ENCODE measurements around the gene PDE9A. TPM values are rescaled to one million over a fixed set of nuclear protein-coding genes. Genes with fewer than 3 reads are reported as not detected.

The PDE9A gene
- total RNA-seq, 1 donor from 2014 or later: 22.8 TPM

DNA sequence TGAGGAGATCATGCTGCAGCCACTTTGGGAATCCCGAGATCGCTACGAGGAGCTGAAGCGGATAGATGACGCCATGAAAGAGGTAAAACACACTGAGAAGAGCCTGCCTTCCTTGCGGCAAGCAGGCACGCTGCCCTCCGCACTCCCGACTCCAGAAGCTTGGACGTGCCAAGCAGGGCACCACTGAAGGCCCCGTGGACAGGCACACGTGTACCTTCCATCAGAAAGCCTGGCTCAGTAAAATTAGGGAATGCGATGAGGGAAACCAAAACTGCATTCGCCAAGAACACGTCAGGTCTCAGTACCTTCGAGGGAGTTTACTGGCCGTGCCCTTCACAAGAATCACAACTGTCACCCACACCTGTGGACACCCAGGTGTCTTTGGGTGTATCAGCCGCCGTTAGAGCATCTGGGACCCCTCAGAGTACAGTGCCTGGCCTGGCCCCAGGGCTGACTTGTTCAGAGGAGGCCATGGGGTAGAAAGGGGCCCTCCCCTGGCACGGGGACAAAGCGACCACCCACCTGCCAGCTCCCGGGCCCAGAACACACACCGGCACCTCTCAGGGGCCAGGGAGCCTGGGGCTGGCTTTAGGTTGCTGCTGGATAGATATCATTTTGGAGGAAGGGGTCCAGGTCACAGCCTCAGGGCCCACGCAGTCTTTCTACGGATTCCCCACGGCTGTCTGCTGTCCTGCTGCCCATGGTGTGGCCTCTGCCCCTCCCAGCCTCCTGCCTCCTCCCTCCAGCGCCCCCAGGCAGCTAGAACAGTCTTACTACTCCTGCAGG, 117.5 kb downstream of the PDE9A start:
- DNase-seq (ENCODE audit: low spot score): no peak

DNA sequence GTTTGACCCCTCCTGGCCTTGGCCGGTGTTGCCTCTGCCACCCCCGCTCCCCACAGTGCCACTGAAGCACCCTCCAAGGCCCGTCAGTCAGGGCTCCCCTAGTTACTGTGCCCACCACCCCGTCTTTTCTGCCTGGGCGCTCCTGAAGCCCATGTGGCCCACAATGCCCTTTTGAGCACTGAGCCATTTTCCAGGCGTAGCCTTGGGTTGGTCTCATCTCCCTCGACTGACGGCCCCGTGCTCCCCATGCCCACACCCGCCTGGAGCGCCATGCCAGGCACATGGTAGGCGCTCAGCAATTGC, 118.0 kb downstream of the PDE9A start:
- DNase-seq (ENCODE audit: low spot score): no peak

DNA sequence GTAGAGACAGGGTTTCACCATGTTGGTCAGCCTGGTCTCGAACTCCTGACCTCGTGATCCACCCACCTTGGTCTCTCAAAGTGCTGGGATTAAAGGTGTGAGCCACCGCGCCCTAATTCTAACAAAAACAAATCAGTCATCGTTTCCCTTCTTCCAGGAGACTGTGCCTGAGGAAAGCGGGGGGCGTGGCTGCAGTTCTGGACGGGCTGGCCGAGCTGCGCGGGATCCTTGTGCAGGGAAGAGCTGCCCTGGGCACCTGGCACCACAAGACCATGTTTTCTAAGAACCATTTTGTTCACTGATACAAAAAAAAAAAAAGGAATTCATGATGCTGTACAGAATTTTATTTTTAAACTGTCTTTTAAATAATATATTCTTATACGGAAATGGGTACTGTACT, 121.7 kb downstream of the PDE9A start:
- no peak for DNase-seq (ENCODE audit: low spot score)

DNA sequence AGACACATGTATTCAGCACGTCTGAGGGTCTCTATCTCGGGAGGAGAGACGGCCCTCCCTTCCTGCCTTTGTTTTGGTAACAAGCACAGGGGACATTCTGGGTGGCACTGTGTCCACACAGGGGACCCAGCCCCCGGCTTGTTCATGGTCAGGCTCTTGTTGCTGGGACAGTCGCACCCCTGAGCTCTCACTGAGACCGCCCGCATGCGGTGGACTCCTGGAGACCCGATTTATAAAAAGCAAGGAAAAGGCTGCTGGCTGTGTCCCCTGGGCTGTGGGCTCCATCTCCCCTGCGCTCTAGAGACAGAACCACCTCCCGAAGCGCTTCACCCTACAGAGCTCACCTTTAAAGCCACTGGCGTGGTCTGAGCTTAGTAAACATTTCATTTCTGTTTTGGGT, 122.5 kb downstream of the PDE9A start:
- DNase-seq (ENCODE audit: low spot score): no peak

DNA sequence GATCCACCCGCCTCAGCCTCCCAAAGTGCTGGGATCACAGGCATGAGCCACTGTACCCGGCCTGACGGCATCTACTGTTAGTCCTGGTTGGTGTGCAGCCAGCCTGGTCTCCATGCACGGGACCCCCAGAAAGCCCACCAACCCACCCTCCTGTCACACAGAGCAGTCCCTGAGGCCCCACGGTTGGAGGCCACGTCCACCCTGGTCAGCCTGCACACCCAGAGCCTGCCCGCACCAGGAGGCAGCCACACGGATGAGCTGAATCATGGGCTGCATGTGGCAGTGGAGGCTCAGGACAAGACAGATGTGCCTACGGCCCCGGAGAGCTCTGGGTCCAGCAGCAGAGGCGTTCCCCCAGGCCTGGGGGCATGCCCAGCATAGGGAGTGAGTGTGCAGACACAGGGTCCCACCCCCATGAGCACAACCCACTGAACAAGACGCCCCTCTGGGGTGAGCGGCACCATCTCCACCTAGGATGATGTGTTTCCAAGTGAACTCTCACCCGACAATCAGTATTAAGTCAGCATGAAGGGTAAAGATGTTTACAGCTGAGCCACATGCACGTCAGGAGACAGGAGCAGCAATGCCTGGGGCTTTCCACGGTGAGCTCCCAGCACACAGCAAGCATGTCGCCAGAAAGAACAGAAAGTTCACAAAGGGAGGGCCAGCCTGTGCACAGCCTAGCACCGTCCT, 123.8 kb downstream of the PDE9A start:
- DNase-seq (ENCODE audit: low spot score): no peak

DNA sequence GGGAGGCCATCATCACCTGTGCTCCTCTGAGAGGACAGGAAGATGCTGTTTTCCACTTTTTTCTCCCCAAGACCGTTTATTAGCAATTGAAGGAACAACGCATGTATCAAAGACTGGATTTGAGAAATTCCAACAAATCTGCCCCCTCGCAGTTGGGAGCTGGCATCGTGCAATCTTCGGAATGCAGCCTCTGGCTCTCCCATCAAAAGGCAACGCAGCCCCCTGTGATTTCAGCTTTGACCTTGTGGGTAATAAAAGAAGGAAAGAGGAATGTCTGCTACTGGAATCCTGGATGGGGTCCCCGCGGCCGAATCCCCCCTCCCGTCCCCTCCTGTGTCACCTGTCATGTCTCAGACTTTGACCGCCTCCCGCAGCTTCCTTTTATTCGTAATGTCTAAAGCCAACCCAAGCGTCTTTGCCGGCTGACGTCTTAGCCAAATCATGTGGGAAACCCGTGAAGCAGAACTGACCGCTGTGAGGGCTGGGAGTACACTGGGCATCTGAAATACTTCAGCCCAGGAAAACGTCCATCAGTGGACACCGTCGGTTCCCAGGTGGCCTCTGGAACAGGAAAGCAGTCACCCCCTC, 124.4 kb downstream of the PDE9A start:
- peak; percentile 51 for DNase-seq (ENCODE audit: low spot score)

DNA sequence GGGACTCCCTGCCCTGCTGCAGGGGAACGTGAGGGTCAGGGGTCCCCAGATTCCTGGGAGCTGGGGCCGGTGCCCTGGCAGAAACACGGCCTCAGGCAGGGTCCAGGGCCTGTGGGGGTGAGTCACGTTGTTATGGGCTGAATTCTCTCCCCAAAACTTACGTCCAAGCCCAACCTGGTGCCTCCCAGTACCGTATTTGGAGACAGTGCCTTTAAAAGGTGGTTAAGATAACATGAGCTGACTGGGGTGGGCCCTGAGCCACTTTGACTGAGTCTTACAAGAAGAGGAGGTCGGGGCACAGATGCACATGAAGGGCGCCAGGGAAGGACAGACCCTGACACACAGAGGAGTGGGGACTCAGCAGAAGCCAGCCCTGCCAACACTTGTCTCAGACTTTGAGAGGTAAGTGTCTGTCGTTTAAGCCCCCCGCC, 126.0 kb downstream of the PDE9A start:
- no peak for DNase-seq (ENCODE audit: low spot score)

DNA sequence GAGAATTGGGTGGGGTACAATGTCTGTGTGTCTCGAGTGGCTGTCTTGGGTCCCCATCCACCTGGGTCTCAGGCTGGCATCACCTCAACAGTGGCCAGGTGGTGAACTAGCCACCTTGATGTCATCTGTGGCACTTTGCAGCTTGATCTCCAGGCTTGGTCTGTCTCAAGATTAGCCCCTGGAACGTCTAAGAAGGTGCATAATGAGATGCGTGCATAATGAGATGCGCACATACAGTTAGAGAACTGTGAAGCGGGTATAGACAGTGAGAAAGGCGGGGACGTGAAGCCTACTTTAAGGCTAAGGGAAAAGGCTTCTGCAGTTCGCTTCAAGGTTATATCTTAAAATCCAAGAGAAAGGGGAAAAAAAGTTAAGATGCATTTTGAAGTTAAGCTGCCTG, 127.2 kb downstream of the PDE9A start:
- no peak for DNase-seq (ENCODE audit: low spot score)

DNA sequence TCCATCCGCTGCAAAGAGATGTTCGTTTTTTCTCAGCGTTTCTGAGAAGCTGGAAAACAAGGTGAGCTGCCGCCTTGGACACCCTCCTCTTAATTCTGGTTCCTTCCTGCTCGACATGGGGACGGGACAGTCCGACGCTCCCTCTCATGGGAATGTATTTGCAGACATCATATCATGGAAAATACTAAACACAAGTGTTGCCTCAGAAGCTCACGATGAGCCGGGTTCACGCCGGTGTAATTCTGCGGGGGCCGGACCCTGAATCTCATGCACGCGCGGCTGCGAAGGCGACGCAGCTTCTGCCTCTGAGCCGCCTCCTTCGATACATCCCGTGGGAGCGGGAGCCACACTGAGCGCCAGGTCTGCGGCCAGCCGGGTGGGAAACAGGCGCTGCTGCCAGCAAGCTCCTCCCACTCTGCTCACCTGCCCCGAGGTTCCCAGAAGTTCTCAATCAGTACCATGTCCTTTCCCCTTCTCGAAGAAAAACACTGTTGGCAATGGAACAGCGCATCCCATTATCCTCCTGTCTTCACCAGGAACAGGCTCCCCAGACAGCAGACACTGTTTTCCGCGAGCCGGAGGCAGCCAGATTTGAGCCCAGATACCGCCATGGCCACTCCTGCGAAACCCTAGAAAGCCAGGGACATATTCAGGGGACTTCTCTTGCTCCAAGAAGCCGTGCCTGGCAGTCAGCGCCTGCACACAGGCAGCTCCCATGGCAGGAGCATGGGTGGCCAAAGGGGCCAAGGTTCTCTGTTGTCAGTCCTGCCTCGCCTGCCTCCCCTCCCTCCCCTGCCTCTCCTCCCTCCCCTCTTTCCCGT, 127.9 kb downstream of the PDE9A start:
- peak; percentile 31 for DNase-seq (ENCODE audit: low spot score)

DNA sequence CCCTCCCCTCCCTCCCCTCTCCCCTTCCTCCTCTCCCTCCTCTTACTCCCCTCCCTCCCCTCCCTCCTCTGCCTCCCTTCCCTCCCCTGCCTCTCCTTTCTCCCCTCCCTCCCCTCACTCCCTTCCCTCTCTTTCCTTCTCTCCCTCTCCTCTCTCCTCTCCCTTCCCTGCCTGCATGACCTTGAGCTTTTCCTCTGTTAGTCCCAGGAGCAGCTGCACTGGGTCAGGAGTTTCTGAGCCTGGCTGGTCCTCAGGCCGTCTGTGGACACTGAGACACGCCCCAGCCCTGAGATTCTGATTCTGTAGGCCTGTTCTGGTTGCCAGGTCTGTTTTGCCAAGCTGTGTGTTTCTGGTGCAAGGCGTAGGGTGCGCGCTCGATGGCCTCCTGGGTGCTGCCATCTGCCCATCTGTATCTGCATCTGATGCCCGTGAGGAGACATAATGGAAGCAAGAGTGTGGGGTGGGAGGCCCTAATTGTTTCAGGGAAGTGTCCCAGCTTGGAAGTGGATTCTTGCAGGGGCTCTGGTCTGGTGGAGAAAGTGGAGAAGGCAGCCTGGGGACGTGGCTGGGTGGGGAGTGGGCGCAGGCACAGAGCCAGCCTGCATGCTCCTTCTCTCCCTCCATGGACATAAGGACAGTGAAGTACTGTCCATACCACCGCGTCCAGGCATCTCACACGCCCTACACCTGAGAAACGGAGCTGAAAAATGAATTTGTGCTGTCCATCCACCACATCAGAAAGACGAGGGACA, 128.7 kb downstream of the PDE9A start:
- DNase-seq (ENCODE audit: low spot score): no peak

DNA sequence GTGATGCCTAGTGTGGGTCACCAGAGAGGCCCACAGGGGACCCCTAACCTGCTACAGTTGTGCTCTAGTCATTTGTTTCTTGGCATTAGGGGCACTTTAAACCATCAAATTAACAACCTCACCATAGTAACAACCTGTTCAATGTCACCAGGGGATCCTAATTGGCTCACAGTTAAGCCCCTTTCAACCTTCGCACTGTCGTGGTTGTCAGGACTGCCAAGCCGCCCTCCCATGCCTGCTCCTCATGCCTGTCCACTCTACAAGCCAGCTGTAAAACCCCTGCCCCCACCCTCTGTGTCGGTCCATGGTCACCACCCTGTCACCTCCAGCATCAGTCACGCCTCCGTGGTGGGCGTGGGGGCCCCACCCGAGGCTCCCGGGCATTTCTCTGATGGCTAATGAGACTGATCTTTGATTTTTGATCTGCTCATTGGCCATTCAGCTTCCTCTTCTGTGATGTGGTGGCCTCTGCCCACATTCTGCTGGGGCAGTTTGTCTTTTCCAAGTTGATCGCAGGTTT, 129.4 kb downstream of the PDE9A start:
- no peak for DNase-seq (ENCODE audit: low spot score)

DNA sequence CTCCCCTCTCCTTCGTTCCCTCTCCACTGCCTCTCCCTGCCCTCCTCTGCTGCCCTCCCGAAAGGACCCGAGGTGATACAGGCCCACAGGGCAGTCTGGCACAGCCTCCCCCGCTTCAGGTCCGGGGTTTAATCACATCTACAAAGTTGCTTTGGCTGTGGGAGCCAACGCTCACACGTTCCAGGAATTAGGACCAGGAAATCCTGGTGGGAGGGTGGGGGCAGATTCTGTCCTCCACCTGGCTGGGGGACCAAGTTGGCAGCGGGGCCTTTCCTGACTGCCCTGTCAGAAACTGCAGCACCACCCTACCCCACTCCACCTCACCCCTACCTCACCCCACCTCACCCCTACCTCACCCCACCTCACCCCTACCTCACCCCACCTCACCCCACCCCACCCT, 130.9 kb downstream of the PDE9A start:
- DNase-seq (ENCODE audit: low spot score): no peak

DNA sequence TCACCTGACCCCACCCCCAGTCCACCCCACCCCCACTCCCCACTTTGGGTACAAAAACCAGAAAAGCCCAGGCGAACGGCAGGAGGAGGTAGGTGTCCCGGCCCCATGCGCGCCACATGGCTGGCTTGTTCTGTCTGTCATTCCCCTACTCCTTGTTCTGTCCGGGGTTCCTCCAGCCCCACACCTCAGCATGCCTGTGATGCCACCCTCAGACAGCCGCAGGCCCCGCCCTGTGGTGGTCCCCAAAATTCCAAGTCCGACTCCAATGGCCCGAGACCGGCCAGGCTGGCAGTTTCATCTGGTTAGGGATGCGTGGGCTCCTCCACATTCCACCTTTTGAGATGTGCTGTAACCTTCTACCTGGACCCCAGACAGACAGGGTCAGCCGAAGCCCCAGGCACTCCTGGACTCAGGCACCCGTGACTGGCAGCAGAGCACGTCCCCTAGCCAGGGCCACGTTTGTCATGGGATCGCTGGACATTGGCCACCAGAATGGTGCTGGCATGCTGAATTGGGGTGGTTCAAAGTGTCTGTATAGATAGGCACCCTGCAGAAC, 131.6 kb downstream of the PDE9A start:
- DNase-seq (ENCODE audit: low spot score): no peak

DNA sequence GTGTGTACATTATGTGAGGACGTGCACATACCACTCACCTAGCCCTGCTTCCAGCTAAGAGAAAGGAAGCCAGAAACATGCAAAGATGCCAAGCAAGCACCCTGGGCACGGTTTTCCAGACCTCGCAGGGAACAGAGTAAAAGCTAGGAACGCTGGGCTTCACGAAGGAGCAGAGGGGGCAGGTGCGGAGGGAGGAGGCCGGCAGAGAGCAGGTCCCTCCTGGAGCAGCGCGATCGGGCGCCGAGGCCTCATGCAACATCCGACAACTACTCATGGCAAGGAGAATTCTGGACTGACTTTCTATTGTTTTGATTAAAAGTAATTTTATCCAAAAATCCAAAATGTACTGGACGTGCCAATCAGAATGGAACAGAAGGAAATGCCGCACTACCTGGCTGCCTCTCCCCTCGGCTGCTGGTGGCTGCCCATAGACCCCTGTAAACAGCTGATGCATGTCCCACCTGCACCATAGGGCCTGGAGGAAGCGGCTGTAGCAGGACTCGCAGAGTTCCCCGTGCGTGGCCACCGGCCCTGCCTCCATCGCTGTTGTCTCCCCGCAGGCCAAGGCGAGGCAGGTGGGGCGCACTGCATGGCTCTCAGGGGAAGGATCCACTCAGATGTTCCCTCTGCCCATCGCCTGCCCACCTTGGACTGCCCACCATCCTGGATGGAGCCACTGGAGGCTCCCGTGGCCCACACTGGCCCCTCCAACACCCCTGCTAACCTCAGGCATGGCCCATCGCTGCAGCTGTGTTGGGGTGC, 132.4 kb downstream of the PDE9A start:
- DNase-seq (ENCODE audit: low spot score): no peak

DNA sequence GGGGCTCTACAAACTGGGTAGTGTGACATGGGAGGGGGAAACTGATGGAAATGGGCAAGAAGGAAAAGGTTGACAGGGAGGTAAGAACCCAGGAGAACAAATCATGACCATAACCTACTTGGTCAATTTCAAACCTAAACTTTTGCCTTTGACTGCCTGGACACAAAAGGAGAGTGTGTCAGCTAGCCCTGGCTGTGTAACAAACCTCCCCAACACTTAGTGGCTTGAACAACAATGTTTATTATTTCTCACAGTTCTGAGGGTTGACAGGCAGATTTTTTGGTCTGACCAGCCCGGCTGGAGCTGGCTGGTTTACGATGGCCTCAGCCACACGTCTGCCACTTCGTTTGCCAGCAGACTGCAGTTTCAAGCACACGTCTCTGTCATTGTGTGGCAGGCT, 133.5 kb downstream of the PDE9A start:
- DNase-seq (ENCODE audit: low spot score): no peak

DNA sequence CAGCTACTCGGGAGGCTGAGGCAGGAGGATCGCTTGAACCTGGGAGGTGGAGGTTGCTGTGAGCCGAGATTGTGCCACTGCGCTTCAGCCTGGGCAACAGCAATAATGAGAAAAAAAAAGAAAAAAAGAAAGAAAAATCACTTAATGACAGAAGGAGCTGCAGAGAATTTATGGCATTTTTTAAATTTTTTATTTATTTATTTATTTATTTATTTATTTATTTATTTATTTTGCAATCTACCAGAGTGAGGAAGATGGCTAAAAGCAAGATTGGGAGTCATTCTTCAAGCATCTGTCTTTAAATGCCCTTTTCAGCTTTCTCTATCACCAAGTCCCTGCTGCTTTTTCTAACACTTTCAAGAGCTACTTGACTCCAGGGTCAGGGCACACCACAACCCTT, 134.2 kb downstream of the PDE9A start:
- no peak for DNase-seq (ENCODE audit: low spot score)

DNA sequence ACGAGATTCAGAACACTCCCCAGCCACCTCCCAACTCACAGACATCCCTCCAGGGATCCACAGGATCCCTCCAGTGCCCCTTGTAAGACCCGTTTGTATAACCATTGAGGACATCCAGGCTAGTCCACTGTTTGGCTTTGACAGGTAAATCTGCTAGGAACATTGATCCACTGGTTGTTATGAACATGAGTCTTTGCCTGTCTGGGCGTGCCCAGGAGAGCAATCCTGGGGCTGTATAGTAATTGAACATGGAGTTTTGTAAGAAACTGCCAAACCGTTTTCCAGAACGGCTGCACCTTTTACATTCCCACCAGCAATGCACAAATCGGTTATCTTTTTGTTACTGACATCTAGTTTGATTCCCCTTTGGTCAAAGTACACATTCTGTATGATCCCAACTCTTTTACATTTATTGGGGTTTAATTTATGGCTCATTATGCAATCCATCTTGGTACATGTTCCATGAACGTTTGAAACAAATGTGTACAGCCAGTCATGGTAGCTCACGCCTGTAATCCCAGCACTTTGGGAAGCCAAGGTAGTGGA, 137.2 kb downstream of the PDE9A start:
- DNase-seq (ENCODE audit: low spot score): no peak

DNA sequence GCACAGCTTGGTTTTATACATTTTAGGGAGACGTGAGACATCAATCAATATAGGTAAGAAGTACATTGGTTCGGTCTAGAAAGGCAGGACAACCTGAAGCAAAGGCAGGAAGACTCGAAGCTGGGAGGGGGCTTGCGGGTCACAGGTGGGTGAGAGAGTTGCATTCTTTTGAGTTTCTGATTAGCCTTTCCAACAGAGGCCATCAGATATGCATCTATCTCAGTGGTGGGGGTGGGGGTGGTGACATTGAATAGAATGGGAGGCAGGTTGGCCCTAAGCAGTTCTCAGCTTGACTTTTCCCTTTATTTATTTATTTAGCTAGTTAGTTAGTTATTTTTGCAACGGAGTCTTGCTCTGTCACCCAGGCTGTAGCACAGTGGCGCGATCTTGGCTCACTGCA, 140.4 kb downstream of the PDE9A start:
- no peak for DNase-seq (ENCODE audit: low spot score)

DNA sequence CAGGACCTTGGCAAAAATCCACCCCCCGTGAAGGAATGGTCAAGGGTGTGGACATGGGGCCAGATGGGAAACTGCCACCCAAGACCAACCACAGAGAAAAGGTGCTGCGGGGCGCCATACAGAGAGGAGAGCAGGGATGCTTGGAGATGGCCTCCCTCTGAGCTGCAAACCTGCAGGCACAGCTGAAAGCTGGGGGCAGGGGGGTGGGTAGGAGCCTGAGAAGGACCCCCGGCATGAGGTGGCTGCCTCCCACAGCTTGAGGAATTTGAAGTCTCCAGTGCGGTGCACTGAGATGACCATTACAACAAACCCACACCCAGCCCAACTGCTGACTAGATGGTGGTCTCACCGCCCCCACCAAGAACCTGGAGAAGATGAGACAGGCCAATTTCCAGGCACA, 141.1 kb downstream of the PDE9A start:
- no peak for DNase-seq (ENCODE audit: low spot score)
